GM19324 (cell line): ENCODE measurements around the gene PHOSPHO2.
A peak's percentile ranks its signal among the peaks of the same experiment; 100 is the strongest.

ENCODE experiments used
- ATAC-seq: cut with Tn5 transposase; IDR thresholded peaks from one replicate; pipeline ENCODE4 v1.9.1; 2021; ENCODE audit warnings: mild to moderate bottlenecking, moderate library complexity; ENCODE audit not compliant: unreplicated experiment, low FRiP score

Gene PHOSPHO2

DNA sequence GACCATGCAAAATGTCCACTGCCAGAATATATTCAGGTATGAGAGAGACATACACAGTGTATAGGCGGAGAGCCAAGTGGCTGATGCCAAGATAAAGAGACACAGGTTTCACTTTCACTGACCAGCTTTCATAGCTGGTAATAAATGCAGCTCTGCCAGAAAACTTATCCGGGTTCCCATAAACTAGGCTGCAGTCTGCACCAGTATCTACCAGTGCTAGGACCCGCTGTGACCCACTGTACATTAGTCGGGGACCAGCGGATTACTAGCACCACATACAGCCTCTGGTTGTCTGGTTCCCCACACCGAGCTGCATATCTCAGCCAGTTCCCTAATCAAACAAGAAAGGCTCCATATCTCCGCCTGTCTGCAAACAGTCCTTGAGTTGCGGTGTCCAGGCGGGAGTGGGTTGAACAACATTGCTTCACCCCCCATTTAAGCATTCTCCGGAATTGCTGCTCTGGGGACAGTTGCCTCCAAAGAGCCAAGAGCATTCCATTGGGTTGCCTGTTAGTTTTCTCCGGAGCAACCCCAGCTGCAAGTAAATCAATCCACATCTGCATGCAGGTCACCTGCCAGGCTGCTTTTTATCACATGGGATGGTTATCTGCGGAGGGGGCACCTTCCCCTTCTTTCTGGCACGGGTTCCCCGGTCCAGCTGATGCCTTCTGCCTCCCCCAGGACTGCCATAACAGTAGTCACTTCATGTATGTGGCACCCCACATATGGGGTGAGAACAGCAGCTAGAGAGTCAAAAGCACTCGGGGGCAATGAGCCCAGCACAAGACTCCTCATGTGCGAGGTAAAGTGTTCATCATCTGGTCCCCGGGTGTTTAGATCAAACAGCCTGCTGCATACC is 21.3 kb downstream of the PHOSPHO2 start:
- ATAC-seq: no peak

DNA sequence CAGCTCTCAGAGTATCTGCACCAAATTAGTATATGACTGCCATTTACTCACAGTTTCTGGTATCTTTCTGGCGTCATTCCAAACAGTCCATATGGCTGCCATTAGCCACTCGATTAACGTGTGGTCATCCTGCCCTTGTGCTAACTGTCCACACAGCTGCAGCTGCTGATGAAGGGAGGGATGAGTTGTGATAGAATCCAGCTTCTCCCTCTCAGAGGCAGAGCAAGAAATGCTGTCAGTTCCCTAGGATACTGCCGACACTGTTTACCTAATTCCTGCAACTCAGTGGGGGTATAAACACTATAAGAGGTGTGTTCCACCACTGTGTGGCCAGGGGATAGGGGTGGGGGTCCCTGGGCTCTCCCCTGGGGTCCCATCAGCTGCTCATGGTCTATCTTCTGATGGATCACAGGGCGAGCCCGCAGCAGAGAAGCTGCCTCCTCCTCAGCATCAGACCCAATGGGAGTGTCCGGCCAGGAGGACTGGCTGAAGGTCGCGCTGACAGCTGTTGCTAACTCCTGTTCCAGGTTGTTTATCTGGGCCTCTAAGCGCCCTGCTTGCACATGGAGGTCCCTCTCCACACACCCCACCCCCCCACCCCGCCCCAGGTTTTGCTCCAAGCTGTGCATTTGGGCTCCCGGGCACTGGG is 22.1 kb downstream of the PHOSPHO2 start:
- ATAC-seq: no peak

DNA sequence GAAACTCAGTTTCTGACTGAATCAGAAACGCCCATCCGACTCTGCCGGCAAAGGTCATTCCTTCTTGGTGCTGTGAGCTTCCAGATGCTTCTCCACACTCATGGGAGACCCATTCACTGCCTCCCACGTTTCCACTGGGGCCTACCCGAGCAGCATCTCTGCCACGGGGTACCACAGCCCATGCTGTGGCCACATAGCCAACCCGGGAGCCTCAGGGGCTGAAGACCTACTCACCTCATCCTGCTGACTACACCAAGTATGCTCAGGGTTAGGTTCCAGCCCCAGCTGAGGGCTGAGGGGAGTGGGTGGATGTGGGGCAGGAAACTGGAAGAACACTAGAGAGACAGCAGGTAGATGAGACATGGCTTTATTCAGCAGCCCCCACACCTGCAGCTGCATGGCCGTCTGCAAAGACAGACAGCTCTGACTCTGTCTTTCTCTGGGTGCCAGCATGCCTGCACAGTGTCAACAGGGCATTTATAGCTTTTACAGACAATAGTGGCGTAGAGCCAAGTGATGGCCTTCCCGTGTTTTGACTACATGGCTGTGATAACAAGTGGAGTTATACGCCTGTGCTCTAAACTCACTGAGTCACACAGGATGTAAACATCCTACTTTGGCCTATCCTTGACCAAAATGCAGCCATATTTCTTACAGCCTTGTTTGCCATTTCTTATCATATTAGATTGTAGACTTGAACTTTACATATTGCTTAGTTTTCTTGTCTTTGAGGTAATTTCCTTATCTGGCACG is 22.8 kb downstream of the PHOSPHO2 start:
- ATAC-seq: no peak

DNA sequence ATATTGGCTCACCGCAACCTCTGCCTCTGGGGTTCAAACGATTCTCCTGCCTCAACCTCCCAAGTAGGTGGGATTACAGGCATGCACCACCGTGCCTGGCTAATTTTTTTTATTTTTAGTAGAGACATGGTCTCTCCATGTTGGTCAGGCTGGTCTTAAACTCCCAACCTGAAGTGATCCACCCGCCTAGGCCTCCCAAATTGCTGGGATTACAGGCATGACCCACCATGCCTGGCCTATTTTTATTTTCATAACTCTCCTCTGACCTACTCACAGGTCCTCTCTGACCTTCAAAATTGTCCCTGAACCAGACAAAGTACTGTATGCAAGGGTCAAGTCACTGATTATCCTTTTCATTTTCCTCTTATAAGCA is 23.4 kb downstream of the PHOSPHO2 start:
- ATAC-seq: no peak

DNA sequence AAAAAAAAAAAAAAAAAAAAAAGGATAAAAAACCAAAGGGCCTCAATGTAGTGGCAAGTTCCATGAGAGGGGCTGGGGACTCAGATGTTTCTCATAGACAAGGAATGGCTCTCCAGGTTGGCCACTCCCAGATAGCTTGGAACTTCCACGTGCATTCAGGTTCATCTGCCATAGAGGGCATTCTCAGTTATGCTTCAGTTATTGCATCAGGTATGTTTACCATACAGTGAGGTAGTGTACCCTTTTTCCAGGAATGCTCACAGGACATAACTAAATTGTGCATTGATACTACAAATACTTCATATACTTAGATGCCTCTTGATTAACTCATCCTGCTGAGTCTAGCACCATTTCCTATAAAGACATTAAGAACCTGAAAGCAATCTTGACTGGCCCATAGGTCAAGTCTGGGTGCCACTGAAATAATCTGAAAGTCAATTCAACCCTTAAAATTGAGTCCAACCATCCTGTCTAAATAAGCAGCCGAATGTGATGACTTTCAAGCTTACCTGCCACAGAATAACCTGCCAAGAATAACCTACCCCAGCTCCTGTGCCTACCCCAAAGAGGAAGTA is 24.7 kb downstream of the PHOSPHO2 start:
- no peak for ATAC-seq

DNA sequence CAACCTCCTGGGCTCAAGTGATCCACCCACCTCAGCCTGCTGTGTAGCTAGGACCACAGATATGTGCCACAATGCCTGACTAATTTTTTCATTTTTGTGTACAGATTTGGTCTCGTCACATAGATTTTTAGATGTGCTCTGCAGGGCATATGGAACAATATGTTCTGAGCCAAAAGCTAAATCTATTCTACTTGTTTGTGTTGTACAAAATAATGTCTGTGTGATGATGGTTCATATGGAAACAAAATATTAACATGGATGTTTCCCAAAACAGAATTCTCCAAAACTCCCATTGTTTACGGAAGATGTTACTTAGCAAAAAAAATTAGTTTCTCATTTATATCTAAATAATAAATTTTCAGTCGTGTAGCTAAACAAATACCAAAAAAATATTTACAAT is 26.7 kb downstream of the PHOSPHO2 start:
- ATAC-seq: no peak

DNA sequence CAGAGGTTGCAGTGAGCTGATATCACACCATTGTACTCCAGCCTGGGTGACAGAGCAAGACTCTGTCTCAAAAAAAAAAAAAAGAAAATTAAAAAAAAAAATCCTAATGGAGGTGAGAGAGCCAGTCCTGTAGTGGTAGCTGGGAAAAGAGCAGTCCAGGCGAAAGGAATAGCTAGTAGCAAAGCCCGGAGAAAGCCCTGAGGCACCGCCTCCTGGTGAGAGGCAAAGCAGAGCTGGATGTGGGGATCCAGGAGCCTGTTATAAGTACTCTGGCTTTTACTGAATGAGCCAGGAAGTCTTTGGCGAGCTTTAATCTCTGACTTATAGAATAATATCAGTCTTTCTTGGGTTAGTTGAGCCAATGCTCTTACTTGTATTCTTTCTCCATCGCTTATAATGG is 32.8 kb downstream of the PHOSPHO2 start:
- no peak for ATAC-seq

DNA sequence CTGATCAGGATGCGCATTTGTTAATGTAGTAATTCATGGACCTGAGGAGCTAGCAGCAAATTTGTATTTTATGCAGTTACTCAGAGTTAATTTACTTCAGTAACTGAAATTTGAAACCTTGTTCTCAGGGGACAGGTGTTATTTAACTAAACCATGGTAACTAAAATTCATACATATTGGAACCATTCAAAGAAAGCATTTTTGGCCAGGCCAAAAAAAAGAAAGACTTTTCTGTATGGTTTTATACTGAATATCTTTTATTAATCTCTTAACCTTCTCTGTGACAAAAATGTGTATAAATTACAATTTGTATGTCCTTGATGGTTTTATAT is 35.0 kb downstream of the PHOSPHO2 start:
- no peak for ATAC-seq

DNA sequence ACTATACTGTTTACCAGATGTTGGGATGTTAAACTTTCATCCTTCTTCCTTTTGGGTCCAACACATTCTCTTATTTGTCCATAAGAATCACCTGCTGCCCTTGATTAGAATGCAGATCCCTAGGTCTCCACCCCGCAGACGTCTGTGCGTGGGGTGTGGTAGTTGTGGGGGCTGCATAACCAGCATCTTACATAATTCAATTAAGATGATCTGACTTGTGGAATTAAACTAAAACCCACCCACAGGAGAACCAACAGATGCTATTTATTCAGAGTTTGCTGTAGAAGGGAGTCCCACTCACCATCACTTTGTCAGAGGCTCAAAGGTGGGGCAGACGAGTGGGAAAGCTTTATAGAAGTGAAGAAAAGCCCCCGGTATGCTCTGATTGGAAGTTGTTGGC is 37.8 kb downstream of the PHOSPHO2 start:
- no peak for ATAC-seq

DNA sequence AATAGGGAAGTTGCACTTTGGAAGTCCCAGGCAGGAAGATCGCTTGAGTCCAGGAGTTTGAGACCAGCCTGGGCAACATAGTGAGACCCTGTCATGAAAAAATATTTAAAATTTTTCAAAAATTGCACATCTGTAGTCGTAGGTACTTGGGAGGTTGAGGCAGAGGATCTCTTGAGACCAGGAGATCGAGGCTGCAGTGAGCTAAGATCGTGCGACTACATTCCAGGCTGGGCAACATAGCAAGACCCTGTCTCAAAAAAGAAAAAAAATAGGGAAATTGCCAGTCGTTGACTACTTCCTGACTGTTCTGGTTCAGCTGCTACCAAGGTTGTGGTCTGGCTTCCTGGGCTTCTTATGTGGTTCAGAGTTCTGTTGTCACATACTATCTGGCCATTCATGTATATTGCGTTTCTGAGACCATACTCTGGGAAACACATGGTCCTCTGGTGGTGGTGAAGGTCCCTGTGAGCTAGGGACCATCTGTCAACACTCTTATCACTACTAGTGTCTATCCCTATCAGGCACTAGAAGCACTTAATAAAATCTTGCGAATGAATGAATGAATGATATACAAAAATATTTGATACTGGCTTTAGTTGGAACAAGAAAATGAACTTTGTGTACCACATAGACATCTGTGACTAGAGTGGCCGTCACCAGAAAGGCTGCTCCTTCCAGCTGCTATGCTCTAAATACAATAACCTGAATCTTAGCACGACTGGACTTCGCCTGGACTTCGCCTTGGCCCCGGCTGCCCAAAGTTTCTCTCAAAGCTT is 38.5 kb downstream of the PHOSPHO2 start:
- ATAC-seq: no peak

DNA sequence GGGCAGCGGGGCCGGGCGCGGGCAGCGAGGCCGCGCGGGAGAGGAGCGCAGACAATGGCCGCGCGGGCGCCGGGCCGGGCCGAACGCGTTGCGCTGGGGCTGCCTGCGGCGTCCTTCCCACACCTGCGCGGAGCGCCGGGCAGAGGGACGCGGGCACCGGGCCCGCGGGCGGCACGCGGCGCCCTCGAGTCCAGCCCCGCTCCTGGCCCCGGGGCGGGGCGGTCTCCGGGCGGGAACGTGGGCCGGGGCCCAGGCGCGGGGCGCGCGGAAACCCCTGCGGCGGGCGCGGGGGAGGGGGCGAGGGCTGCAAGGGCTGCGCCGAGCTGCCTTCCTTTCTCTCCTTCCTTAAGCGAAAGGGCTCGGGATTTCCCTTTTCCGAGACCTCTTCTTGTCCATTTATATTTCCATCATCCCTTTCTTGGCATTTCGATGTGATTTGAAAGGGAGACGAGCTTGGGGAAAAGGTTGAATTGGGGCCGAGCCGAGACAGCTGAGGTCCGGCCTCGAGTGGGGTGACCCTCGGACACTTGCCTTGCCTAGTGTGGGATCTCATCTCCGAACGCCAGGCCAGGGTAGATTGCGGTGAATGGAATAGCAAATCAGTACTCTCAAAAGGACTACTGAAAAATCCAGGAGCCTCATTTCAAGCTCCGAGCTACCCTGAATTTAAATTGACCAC is 40.0 kb downstream of the PHOSPHO2 start:
- ATAC-seq: peak; percentile 37

DNA sequence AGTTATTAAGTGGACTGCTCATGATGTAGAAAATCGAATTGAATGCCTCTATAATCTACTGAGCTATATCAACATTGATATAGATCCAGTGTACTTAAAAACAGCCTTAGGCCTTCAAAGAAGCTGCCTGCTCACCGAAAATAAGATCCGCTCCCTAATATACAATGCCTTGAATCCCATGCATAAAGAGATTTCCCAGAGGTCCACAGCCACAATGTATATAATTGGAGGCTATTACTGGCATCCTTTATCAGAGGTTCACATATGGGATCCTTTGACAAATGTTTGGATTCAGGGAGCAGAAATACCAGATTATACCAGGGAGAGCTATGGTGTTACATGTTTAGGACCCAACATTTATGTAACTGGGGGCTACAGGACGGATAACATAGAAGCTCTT is 41.4 kb downstream of the PHOSPHO2 start:
- ATAC-seq: no peak

DNA sequence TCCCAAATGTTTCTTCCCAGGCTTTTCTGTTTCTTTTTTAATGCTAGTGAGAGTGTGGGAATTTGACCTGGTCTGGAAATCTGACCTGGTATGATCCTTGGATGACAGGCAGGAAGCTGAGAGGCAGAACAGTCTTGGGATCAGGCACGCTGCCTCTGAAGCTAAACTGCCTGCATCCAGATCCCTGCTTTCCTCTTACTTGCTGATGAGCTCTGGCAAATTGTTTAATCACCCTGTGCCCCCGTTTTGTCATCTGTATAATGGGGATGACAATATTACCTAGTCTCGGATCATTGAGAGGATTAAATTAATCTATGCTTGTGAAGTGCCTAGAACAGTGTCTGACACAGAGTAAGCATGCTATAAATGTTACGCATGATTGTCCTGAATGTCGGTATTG is 42.6 kb downstream of the PHOSPHO2 start:
- no peak for ATAC-seq

DNA sequence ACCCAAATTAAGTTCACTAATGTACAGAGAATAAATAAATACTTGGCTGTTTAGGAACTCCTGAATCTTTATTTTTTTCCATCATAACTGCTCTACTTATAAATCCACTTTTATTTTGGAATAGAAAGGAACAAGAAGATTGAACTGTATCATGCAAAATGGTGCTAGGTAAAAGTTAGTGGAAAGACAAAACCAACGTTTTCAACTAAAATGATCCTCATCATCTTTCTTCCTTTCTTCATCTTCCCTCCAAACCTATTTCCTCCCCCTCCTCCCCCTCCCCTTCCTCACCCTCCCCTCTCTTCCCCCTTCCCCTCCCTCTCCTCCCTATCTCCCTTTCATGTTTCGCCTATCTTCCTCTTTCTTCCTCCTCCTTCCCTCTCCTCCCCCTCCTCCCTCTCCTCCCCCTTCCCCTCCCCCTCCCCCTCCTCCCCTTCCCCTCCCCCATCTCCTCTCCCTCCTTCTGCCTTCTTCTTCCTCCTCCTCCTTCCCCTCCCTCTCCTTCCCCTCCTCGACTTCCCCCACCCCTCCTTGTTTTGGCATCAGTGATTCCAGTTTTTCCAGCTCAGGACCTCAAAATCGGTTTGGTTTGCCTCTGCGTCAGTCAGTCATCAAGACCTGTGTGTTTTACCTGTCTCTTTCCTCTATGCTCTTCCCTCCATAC is 44.4 kb downstream of the PHOSPHO2 start:
- no peak for ATAC-seq

DNA sequence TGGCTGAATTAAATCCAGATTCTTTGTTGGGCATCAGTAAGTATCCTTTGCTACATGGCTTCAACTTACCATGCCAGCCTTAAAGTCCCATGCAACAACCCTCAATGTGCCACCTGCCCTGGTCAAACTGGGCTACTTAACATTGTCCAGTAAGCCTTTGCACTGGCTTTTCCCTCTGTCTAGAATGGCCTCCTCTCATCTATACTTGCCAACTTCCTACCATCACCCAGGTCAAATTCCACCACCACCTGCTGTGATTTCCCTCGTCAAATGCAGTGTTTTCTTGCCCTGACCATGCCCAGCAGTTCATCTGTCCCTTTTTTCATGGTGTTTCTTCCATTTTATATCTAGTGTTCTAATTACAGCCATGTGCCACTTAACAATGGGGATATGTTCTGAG is 45.1 kb downstream of the PHOSPHO2 start:
- no peak for ATAC-seq

DNA sequence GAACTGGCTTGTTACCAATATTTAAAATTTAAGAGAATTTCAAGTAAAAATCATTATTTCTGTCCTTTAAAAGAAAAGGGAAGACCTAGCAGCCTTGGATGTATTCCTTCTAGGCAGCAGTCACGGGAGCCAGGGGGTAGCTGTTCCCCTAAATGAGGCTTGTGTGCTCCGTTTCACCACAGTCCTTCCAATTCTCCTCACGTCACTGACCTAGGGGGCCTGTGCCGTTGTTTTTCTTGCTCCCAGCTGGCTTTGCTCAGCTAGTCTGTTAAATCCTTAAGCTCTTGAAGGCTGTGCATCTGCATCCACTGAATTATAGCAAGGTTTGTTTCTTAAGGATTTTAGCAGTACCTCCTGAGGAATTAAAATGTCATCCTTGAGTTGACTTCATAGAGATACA is 49.3 kb downstream of the PHOSPHO2 start:
- no peak for ATAC-seq

DNA sequence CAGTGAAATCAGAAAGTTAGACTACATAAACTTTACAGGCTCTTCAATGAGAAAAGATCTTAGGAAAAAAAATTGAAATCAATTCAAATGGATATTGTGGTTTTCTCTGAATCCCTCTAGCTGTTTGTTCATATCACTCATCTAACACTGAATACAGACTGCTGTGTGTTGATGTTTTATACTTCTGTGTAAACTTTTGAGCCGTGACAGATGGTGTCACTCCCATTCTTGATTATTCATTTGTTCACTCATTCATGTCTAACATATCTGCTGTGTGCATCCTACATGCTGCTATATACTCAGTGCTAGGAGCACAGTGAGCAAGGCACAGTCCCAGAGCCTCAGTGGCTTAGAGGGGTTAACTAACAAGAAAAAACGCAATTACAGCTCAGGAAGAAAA is 52.0 kb downstream of the PHOSPHO2 start:
- ATAC-seq: no peak

DNA sequence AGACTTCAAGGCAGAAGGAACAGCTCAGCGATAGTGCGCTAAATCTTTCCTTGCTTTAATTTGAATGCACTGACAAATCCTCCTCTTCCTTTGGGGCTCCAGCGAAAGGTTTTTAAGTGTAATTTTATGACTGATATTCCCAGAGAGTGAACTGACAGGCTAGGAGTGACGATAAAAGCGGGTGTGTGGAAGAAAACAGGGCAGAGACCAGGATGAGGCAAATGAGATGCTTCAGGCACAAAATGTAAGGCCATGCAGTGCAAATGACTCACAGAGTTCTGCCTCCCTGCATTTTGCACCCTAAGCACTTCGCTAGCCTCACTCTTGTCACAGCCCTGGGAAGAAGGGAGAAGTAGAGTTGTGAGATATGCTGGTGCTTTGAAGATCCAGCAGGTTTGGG is 54.0 kb downstream of the PHOSPHO2 start:
- no peak for ATAC-seq
